Hepatocyte (in vitro differentiated cells): ENCODE results near the gene ATP2C2. TPM values are rescaled to one million over a fixed set of nuclear protein-coding genes. Genes with fewer than 3 reads are reported as not detected.

Experiments used
- DNase-seq: peaks from one replicate; pipeline ENCODE4 v3.0.0-alpha.2; 2016; ENCODE audit warnings: low spot score
- H2AFZ ChIP-seq: fragments of 200-600 bp; sonication (generic); 2 replicates; pipeline ENCODE4 v1.6.0; 2016; ENCODE audit warnings: antibody characterized with exemption, mild to moderate bottlenecking
- H3K27ac ChIP-seq: fragments of 200-600 bp; sonication (generic); 2 replicates; pipeline ENCODE4 v1.5.1; 2016; ENCODE audit warnings: mild to moderate bottlenecking
- H3K27me3 ChIP-seq: fragments of 200-600 bp; sonication (generic); 2 replicates; pipeline ENCODE4 v1.6.1; 2016
- H3K36me3 ChIP-seq: fragments of 200-600 bp; sonication (generic); replicated peaks from 2 replicates; pipeline ENCODE4 v1.5.1; 2016; ENCODE audit warnings: low read depth; ENCODE audit not compliant: insufficient read depth
- H3K4me1 ChIP-seq: fragments of 200-600 bp; sonication (generic); 2 replicates; pipeline ENCODE4 v1.5.1; 2016; ENCODE audit warnings: mild to moderate bottlenecking, moderate library complexity; ENCODE audit not compliant: insufficient read depth
- H3K4me2 ChIP-seq: fragments of 200-600 bp; sonication (generic); 2 replicates; pipeline ENCODE4 v1.6.0; 2016
- H3K4me3 ChIP-seq: fragments of 200-600 bp; sonication (generic); 2 replicates; pipeline ENCODE4 v1.5.1; 2016; ENCODE audit warnings: mild to moderate bottlenecking
- H3K79me2 ChIP-seq: fragments of 200-600 bp; sonication (generic); 2 replicates; pipeline ENCODE4 v1.6.0; 2017; ENCODE audit warnings: mild to moderate bottlenecking
- H3K9me2 ChIP-seq: fragments of 200-600 bp; sonication (generic); replicated peaks from 2 replicates; pipeline ENCODE4 v1.6.0; 2017; ENCODE audit warnings: mild to moderate bottlenecking; ENCODE audit not compliant: insufficient read depth
- H3K9me3 ChIP-seq: fragments of 200-600 bp; sonication (generic); 2 replicates; pipeline ENCODE4 v1.5.1; 2016; ENCODE audit warnings: low read depth, mild to moderate bottlenecking
- H4K20me1 ChIP-seq: fragments of 200-600 bp; sonication (generic); 2 replicates; pipeline ENCODE4 v1.6.0; 2016; ENCODE audit warnings: mild to moderate bottlenecking; ENCODE audit not compliant: insufficient read depth, poor library complexity, severe bottlenecking
- EZH2 ChIP-seq: fragments of 200-600 bp; sonication (generic); IDR thresholded peaks from 2 replicates; pipeline ENCODE4 v1.6.1; 2016; ENCODE audit warnings: antibody characterized with exemption, mild to moderate bottlenecking, borderline replicate concordance
- EZH2phosphoT487 ChIP-seq: fragments of 200-600 bp; sonication (generic); IDR thresholded peaks from one replicate; pipeline ENCODE4 v1.6.1; 2018; ENCODE audit warnings: antibody characterized with exemption, mild to moderate bottlenecking, low read depth, moderate library complexity; ENCODE audit not compliant: unreplicated experiment, severe bottlenecking
- WGBS: methylation state at CpG from one replicate; pipeline ENCODE4 v1.1.6; 2016; ENCODE audit warnings: low lambda C conversion rate; ENCODE audit errors: missing lambda C conversion rate; 5-methylcytosine and 5-hydroxymethylcytosine counted together
- polyA plus RNA-seq: library from polyadenylated mRNA; unstranded; fragments of >200 nt; fragmentation: Nextera tagmentation; extraction: Ambion mirVana; gene quantifications from 2 replicates; pipeline ENCODE4 v1.2.1, GENCODE V29; 2016
- total RNA-seq: library from RNA; depleted of rRNA; stranded (reverse); fragments of >200 nt; gene quantifications from 2 replicates; pipeline ENCODE4 v1.2.3, GENCODE V29; 2014
- TF ChIP-seq, protein P1 (sequence below): fragments of 200-600 bp; sonication (generic); IDR thresholded peaks from 2 replicates; pipeline ENCODE4 v1.5.1; 2016; ENCODE audit warnings: antibody characterized with exemption, mild to moderate bottlenecking; ENCODE audit not compliant: poor library complexity

Gene ATP2C2
- total and polyA plus RNA-seq, 2 experiments from 2014 or later = 6.0 to 6.8 TPM

DNA sequence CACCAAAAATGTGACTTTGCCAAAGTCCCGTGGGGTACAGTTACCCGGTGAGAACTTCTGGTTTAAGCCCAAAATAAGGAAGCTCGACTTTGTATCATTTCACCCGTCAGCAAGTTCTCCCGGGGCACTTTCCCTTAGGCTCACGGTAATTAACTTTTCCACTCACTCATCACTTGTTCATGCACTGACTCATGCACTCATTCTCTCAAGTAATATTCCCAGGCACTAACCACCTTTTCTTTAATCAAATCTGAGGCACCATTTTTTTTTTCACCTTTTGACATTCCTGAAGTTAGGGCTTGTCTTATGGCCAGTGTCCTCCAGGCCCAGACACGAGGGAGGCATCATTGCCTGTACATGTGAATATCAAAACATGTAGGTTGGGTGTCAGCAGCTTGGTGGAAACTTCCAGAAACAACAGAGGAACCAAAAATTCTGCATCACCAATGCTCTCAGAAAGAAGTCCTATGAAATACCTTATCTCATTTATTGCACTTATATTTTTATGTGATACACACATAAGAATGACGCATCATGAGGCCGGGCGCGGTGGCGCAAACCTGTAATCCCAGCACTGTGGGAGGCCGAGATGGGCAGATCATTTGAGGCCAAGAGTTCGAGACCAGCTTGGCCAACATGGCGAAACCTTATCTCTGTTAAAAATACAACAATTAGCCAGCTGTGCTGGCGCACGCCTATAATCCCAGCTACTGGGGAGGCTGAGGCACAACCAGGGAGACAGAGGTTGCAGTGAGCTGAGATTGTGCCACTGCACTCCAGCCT lies 36.1 kb upstream of the ATP2C2 start:
- no peaks in the 10 kb centered on the region for H3K9me2 ChIP-seq
- no peaks in the 10 kb centered on the region for H3K27me3 ChIP-seq
- H3K27ac ChIP-seq = no peak overlapping the region
- H3K9me3 ChIP-seq = no peaks in the 10 kb centered on the region
- no peak for DNase-seq
- H3K36me3 ChIP-seq = no peaks in the 10 kb centered on the region
- no peaks in the 10 kb centered on the region for H3K4me1 ChIP-seq
- no peak overlapping the region for H3K4me2 ChIP-seq
- no peak overlapping the region for H2AFZ ChIP-seq
- TF ChIP-seq, protein P1, sequence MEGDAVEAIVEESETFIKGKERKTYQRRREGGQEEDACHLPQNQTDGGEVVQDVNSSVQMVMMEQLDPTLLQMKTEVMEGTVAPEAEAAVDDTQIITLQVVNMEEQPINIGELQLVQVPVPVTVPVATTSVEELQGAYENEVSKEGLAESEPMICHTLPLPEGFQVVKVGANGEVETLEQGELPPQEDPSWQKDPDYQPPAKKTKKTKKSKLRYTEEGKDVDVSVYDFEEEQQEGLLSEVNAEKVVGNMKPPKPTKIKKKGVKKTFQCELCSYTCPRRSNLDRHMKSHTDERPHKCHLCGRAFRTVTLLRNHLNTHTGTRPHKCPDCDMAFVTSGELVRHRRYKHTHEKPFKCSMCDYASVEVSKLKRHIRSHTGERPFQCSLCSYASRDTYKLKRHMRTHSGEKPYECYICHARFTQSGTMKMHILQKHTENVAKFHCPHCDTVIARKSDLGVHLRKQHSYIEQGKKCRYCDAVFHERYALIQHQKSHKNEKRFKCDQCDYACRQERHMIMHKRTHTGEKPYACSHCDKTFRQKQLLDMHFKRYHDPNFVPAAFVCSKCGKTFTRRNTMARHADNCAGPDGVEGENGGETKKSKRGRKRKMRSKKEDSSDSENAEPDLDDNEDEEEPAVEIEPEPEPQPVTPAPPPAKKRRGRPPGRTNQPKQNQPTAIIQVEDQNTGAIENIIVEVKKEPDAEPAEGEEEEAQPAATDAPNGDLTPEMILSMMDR = no peak
- TF ChIP-seq EZH2 (no peak), EZH2phosphoT487 (no peak)
- H3K79me2 ChIP-seq = no peaks in the 10 kb centered on the region
- no peak overlapping the region for H3K4me3 ChIP-seq
- H4K20me1 ChIP-seq = no peaks in the 10 kb centered on the region
- WGBS = 88% methylated on average over 17 of the region's 17 CpGs

DNA sequence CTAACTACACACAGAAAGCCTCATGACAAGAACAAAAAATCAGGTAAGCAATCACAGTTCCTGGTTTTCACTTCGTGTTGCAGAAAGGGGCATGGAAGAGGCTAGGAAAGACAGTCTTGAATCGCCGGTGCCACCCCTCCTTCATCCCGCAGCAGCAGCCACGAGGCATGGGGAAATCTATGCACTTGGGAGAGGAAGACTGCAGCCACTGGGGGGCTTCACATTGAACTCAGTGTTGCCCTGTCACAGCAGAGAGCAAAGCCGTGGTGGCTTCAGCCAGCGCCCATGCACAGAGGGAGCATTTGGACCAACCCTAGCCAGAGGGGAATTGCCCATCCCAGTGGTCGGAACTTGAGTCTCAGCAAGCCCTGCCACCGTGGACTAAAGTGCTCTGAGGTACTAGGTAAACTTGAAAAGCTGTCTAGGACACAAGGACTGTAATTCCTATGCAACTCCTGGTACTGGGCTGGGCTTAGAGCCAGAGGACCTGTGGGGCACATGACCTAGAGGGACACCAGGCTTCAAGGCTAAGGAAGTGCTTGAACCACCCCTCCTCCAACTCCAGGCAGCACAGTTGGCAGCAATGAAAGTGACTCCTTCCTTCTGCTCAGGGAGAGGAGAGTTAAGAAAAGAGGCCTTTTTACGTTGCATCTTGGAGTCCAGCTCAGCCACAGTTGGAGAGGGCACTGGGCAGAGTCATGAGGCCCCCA lies 35.2 kb upstream of the ATP2C2 start:
- Histone ChIP-seq H3K27me3 (no peaks in the 10 kb centered on the region), H3K4me2 (no peak overlapping the region), H3K4me1 (no peaks in the 10 kb centered on the region), H3K27ac (no peak overlapping the region), H3K36me3 (no peaks in the 10 kb centered on the region), H3K9me3 (no peaks in the 10 kb centered on the region), H4K20me1 (no peaks in the 10 kb centered on the region), H3K79me2 (no peaks in the 10 kb centered on the region), H3K9me2 (no peaks in the 10 kb centered on the region), H2AFZ (no peak overlapping the region), H3K4me3 (no peak overlapping the region)
- TF ChIP-seq EZH2 = no peak
- TF ChIP-seq EZH2phosphoT487 = no peak
- TF ChIP-seq, protein P1 = no peak
- no peak for DNase-seq
- 60% methylated on average over 10 of the region's 10 CpGs for WGBS

DNA sequence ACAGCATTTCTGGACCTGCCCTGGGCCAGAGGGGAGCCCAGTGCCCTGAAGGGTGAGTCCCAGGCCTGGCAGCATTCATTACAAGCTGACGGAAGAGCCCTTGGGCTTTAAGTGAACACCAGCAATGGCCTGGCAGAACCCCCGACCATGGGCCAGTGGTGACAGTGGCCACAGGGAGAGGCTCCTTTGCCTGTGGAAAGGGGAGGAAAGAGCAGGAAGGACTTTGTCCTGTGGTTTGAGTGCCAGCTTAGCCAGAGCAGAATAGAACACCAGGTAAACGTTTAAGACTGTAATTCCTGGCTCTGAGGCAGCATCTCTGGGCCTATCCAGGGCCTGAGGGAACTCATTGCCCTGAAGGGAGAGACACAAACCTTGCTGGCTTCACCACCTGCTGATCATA lies 34.3 kb upstream of the ATP2C2 start:
- H4K20me1 ChIP-seq = no peaks in the 10 kb centered on the region
- WGBS = 74% methylated on average over 3 of the region's 3 CpGs
- H3K27me3 ChIP-seq = no peaks in the 10 kb centered on the region
- H3K27ac ChIP-seq = no peak overlapping the region
- H3K36me3 ChIP-seq = no peaks in the 10 kb centered on the region
- no peaks in the 10 kb centered on the region for H3K9me2 ChIP-seq
- H3K4me2 ChIP-seq = no peak overlapping the region
- no peaks in the 10 kb centered on the region for H3K9me3 ChIP-seq
- no peaks in the 10 kb centered on the region for H3K4me1 ChIP-seq
- no peak overlapping the region for H3K4me3 ChIP-seq
- TF ChIP-seq EZH2phosphoT487 = no peak
- no peak for TF ChIP-seq EZH2
- TF ChIP-seq, protein P1 = no peak
- no peak for DNase-seq
- no peak overlapping the region for H2AFZ ChIP-seq
- no peaks in the 10 kb centered on the region for H3K79me2 ChIP-seq
